Inflammatory macrophage (primary cell): ENCODE measurements around the gene KATNAL2.
A peak's percentile ranks its signal among the peaks of the same experiment; 100 is the strongest.
"Not testable (repeated sequence)": the region's sequence is repeated elsewhere in the genome, so short reads cannot be mapped to it uniquely, and the experiment has no call there.

Experiments used
- DNase-seq, 2 donors: peaks; one replicate each; pipeline ENCODE4 v3.0.0-alpha.2; 2020 to 2022

KATNAL2 gene

DNA sequence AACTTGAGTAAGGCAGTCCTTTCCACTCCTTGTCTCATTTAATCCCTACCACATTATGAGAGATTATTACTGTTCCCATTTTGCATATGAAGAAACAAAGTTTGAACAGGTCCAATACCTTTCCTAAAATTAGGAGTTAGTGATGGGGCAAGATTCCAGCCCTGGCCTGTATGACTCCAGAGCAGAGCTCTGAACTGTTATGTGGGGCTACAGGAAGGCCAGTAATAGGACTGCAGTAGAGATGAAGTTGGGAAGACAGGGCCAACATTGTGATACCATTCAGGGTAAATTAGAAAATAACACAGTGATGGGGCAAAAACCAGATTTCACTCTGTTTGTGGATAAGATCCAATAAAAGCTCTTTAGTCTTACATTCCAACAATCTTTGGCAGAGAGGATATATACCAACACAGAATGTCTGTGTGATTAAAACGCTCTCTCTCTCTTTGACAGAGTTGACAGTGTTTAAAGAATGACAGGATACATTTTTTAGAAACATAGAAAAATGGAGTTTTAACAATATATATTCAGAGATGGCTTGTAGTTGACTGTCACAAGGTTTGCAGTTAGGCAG lies 22.7 kb downstream of the KATNAL2 start:
- no peak for DNase-seq

DNA sequence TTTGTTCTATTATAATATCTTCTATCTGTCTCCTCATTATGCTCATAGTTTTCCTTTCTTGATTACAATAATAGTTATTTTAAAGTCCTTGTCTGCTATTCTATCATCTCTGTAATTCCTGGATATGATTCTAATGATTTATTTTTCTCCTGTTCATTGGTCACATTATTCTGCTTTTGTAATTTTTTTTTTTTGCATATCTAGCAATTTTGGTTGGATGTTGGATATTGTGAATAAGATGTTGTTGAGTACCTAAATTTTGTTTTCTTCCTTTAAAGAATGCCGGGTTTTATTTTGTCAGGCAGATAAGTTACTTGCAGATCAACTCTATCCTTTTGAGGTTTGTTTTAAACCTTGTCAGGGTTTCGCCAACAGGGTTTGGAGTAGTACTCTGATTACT lies 25.2 kb downstream of the KATNAL2 start:
- no peak for DNase-seq

DNA sequence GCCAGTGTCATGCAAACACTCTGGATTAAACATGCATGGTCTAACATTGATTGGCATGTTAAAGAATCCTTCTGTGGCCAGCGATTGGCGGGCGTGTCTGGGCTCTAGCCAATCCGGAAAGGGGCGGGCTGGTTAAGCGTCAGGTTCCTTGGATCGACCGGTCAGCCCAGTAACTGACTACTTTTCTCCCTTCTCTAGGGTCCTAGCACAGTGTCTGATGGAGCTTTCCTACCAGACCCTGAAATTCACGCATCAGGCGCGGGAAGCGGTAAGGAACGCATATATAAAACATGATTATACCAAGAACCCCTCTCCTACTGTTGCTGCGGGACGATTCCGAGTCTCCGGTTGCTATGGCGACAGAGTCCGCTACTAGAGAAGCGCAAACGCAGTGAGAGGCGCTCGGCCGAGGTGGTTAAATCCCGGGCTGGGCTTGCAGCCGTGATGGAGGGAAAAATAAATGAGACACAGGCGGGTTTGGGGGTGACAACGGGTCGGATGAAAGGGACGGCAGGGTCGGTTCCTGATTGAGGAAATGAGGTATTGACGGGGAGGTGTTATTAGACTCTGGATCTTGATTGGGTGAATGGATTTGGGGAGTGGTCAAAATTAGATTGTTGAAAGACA lies 29.4 kb downstream of the KATNAL2 start:
- peak; percentile 73 to 78 for DNase-seq

DNA sequence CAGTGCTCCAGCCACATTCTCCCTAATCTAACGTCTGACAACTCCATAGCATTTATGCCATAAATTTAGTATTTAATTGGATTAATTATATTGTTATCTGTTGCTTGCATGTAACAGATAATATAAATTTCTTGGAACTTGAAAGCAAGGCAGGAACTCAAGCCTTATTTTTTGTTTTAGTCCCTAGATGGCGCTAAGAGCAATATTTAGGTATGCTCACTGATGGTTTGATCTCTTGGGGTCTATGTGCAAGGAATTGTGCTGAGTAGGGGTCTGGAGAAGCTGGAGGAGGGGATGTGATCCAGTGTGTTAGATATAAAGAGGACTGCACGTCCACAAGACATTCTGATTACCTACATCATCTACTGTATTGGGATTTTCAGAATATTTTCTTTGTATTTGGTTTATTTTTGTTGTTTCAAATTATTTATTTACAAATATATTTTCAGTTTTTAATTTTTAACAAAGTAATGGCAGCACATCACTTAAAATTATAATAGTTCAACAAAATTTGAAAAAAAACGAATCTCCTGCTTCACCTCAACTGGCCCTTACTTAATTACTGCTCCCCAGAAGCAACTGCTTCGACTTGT lies 32.8 kb downstream of the KATNAL2 start:
- peak; percentile 9 to 16 for DNase-seq

DNA sequence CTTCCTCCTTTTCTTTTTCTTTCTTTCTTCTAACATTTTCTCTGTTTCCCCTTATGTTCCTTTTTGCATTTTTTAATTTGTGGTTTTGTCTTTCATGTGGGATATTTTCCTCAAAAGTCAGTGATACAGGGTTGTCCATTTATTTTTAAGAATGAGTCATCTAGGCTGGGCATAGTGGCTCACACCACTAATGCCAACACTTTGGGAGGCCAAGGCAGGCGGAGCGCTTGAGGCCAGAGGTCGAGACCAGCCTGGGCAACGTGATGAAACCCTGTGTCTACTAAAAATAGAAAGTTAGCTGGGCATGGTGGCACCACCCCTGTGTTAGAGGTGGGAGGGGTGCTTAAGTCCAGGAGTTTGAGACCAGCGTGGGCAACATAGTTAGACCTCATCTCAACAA lies 35.8 kb downstream of the KATNAL2 start:
- no peak for DNase-seq

DNA sequence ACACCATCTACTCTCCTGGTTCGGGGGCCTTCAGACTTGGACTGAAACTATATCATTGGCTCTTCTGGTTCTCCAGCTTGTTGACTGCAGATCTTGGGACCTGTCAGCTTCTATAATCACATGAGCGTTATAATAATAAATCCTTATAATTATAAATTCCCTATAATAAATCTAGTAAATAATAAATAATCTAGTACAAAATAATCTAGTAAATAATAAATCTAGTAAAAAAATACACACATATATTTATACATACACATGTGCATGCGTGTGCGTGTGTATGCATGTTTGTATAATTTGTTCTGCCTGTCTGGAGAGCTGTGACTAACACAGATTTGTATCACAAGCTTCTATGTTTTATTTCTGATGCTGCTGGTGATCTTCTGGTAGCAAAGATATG lies 40.8 kb downstream of the KATNAL2 start:
- no peak for DNase-seq

DNA sequence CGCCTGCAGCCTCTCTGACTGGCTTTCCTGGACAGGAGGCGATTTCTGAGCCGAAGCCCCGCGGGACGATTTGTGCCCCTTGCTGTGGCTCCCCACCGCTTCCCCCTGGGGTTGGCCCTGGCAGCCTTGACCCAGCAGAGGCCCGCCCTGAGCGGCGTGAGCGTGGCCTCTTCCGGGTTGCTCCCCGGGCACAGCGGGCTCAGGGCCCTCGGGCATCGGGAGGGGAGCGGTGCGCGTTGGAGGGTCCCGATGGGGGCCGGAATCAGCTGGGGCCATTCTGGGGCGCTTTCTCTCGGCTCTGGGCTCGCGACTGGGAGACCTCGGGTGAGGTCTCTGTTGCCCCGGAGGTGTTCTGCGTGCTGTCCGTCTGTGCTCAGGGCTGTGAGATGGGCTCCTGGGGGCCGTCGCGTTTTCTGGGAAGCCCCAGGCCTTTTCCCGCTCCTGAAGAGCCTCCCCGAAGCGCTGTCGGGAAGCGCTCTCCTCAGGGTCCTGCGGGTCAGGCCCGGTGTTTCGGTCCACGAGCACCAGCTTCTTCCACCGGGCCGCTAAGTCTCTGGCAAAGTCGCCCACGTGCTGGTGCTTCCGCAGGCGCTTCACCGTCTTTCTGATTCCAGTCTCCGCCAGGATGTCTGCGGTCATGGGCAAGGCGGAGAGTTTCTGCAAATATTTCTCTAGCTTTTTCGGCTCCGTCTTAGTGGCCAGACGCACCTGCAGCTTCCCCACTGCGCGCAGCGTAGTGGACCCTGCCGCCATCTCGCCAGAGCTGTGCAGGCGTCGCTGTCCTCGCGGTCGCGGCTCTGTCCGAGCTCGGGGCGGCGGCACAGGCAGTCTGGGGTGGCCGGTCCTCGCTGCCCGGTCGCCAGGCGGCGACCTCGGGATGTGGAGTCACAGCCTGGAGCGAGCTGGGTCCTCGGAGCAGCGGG lies 46.5 kb downstream of the KATNAL2 start:
- not testable (repeated sequence) for DNase-seq

DNA sequence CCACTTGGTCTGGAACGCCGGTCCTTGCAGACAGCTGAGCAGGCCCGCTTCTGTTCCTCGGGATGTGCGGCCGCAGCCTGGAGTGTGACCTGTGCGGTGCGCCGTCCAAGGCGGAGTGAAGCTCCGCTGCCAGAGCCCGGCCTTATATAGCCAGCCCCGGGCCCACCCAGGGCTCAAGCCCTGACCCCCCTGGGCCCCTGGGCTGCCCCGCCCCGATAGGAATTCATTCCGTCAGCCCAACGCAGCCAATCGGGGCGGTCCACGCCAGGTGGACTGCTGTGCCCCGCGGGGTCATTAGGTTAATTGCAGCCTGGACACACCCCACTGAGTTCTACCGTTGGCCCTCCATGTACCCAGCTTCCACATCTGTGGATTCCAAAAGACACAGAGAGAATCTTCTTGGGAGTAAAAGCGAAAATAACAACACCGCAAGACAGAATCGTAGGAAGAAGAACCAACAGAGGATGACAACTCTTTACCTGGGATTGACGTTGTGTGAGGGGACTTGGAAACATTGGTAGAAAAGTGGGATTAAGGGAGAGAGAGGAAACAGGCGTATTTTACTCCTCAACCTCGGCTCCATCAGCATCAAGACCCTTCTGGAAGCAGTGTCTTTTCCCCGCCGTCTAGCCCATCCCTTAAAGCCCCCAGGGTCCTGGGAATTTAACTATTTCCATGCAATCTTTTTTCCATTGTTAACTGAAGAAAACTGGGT lies 47.3 kb downstream of the KATNAL2 start:
- not testable (repeated sequence) for DNase-seq

DNA sequence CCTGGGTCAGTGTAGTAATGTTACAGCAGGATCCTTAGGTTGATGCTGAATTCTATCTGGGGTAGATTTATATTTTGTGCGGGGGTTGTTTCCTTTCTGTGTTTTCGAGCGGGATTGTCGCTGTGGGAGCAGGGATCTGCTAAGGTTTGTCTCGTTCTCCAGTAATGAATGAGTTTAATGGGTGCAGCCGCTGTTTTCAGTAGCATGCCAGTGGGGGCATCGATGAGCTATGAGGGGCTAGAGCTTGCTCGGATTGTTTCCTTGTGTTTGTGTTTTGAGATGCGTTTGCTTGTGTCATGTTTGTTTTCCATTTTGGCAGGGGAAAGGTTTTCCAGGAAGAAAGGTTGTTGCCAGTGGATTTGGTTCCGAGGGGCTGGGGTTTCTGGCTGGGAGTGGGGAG lies 48.9 kb downstream of the KATNAL2 start:
- not testable (repeated sequence) for DNase-seq

DNA sequence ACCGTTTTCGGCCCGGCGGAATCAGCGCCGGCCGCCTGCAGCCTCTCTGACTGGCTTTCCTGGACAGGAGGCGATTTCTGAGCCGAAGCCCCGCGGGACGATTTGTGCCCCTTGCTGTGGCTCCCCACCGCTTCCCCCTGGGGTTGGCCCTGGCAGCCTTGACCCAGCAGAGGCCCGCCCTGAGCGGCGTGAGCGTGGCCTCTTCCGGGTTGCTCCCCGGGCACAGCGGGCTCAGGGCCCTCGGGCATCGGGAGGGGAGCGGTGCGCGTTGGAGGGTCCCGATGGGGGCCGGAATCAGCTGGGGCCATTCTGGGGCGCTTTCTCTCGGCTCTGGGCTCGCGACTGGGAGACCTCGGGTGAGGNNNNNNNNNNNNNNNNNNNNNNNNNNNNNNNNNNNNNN lies 52.1 kb downstream of the KATNAL2 start:
- DNase-seq: not testable (repeated sequence)

DNA sequence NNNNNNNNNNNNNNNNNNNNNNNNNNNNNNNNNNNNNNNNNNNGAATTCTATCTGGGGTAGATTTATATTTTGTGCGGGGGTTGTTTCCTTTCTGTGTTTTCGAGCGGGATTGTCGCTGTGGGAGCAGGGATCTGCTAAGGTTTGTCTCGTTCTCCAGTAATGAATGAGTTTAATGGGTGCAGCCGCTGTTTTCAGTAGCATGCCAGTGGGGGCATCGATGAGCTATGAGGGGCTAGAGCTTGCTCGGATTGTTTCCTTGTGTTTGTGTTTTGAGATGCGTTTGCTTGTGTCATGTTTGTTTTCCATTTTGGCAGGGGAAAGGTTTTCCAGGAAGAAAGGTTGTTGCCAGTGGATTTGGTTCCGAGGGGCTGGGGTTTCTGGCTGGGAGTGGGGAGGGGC lies 102.5 kb downstream of the KATNAL2 start:
- not testable (repeated sequence) for DNase-seq

DNA sequence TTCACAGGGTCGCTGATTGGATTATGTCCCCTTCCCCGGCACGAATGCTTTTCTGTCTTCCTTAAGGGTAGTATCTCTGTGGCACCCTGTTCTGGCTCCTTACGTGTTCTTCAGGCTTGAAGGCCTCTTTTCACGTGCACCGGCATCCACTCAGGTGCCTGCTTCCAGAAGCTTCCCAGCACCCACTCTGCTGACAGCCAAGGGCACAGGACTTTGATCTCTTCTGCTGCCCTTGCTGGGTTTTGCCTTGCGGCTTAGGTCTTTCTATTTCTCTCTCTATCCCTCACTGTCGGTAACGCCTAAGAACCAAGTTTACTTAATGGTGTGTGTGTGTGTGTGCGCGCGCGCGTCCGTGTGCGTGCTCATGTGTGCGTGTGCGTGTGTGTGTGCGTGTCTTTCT lies 103.4 kb downstream of the KATNAL2 start:
- DNase-seq: not testable (repeated sequence)

DNA sequence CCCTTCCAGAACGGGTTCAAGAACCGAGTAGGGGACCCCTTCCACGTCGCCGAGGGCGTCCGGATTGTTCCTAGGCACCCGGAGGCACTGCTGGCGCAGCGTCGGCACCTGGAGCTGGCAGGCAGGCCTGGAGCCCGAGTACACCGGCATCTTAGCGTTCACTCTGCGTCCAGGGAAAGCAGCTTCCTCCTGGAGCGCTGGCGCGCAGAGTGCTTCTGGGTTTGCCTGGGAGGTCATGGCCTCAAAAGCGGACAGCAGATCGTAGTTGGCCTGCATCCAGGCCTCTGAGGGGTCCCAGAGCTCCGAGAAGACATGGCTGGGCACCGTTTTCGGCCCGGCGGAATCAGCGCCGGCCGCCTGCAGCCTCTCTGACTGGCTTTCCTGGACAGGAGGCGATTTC lies 105.4 kb downstream of the KATNAL2 start:
- DNase-seq: not testable (repeated sequence)

DNA sequence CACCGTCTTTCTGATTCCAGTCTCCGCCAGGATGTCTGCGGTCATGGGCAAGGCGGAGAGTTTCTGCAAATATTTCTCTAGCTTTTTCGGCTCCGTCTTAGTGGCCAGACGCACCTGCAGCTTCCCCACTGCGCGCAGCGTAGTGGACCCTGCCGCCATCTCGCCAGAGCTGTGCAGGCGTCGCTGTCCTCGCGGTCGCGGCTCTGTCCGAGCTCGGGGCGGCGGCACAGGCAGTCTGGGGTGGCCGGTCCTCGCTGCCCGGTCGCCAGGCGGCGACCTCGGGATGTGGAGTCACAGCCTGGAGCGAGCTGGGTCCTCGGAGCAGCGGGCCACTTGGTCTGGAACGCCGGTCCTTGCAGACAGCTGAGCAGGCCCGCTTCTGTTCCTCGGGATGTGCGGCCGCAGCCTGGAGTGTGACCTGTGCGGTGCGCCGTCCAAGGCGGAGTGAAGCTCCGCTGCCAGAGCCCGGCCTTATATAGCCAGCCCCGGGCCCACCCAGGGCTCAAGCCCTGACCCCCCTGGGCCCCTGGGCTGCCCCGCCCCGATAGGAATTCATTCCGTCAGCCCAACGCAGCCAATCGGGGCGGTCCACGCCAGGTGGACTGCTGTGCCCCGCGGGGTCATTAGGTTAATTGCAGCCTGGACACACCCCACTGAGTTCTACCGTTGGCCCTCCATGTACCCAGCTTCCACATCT lies 106.5 kb downstream of the KATNAL2 start:
- not testable (repeated sequence) for DNase-seq

DNA sequence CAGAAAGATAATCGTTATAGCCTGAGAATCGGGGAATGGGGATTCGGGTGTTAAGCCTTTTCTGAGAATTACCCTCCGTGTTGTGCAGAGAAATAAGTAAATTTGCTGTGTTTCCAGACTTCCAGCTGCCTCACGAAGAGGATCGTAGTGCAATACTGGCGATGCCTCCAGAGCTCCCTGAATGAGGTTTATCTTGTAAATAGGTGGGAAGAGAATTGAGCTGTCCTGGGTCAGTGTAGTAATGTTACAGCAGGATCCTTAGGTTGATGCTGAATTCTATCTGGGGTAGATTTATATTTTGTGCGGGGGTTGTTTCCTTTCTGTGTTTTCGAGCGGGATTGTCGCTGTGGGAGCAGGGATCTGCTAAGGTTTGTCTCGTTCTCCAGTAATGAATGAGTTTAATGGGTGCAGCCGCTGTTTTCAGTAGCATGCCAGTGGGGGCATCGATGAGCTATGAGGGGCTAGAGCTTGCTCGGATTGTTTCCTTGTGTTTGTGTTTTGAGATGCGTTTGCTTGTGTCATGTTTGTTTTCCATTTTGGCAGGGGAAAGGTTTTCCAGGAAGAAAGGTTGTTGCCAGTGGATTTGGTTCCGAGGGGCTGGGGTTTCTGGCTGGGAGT lies 108.3 kb downstream of the KATNAL2 start:
- not testable (repeated sequence) for DNase-seq

DNA sequence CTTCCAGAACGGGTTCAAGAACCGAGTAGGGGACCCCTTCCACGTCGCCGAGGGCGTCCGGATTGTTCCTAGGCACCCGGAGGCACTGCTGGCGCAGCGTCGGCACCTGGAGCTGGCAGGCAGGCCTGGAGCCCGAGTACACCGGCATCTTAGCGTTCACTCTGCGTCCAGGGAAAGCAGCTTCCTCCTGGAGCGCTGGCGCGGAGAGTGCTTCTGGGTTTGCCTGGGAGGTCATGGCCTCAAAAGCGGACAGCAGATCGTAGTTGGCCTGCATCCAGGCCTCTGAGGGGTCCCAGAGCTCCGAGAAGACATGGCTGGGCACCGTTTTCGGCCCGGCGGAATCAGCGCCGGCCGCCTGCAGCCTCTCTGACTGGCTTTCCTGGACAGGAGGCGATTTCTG lies 111.3 kb downstream of the KATNAL2 start:
- DNase-seq: not testable (repeated sequence)

DNA sequence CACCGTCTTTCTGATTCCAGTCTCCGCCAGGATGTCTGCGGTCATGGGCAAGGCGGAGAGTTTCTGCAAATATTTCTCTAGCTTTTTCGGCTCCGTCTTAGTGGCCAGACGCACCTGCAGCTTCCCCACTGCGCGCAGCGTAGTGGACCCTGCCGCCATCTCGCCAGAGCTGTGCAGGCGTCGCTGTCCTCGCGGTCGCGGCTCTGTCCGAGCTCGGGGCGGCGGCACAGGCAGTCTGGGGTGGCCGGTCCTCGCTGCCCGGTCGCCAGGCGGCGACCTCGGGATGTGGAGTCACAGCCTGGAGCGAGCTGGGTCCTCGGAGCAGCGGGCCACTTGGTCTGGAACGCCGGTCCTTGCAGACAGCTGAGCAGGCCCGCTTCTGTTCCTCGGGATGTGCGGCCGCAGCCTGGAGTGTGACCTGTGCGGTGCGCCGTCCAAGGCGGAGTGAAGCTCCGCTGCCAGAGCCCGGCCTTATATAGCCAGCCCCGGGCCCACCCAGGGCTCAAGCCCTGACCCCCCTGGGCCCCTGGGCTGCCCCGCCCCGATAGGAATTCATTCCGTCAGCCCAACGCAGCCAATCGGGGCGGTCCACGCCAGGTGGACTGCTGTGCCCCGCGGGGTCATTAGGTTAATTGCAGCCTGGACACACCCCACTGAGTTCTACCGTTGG lies 112.4 kb downstream of the KATNAL2 start:
- DNase-seq: not testable (repeated sequence)

DNA sequence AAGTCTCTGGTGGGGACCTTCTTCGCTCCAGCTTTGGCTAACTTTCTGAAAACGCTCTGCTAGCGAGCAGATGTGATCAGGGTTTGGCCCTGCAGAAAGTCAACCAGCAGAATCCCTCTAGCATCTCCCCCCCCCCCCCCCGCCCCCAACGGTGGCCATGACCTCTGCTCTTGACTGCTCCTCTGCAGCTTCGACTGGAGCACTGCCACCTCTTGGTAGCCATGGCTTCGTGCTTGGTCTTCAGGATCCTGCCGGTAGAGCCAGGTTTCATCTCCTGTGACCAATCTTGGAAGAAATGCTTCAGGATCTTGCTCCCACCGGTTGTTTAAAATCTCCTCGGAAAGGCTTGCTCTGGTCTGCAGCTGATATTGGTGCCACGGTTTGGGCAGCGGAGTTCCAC lies 113.5 kb downstream of the KATNAL2 start:
- not testable (repeated sequence) for DNase-seq

DNA sequence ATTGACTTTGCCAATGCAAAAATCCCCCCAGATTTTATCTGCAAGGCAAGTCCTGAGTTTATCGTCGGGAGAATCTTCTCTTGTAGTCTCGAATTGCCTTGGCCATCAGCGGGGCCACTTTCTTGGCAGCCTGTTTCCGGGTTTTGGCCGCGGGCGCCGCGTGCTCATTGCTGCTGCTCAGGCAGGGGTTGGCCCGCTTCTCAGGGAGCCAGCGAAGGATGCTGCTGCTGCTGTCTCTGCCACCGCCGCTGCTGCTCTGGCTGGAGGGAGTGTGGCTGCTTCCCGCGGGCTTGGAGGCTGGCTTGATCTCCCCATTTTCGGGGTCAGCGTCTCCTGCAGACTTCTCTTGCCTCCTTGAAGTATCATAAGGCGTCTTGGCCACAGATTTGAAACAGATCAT lies 115.5 kb downstream of the KATNAL2 start:
- no peak for DNase-seq

DNA sequence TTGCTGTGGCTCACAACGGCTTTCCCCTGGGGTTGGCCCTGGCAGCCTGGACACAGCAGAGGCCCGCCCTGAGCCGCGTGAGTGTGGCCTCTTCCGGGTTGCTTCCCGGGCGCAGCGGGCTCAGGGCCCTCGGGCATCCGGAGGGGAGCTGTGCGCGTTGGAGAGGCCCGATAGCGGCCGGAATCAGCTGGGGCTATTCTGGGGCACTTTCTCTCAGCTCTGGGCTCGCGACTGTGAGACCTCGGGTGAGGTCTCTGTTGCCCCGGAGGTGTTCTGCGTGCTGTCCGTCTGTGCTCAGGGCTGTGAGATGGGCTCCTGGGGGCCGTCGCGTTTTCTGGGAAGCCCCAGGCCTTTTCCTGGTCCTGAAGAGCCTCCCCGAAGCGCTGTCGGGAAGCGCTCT lies 117.2 kb downstream of the KATNAL2 start:
- DNase-seq: not testable (repeated sequence)

DNA sequence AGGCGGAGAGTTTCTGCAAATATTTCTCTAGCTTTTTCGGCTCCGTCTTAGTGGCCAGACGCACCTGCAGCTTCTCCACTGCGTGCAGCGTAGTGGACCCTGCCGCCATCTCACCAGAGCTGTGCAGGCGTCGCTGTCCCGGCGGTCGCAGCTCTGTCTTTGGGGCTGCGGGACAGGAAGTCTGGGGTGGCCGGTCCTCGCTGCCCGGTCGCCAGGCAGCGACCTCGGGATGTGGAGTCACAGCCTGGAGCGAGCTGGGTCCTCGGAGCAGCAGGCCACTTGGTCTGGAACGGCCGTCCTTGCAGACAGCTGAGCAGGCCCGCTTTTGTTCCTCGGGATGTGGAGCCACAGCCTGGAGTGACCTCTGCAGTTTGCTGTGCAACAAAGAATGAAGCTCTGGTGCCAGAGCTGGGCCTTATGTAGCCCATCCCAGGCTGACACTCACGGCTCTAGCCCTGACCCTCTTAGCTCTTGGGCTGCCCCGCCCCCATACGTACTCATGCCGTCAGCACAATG lies 117.8 kb downstream of the KATNAL2 start, which contains the start of gene ELOA2:
Gene ELOA2, minus strand, starts transcription at position 466 of the 516 bp plus-strand sequence. Its CDS starts 357 bp downstream, at position 109.
- no peak for DNase-seq
